NCI-H69 (cell line): ENCODE data around the gene HSP90AA1.

Experiments
- DNase-seq: peaks from one replicate; lab custom pipeline; 2025; lab: John Stamatoyannopoulos, UW

Gene HSP90AA1

DNA sequence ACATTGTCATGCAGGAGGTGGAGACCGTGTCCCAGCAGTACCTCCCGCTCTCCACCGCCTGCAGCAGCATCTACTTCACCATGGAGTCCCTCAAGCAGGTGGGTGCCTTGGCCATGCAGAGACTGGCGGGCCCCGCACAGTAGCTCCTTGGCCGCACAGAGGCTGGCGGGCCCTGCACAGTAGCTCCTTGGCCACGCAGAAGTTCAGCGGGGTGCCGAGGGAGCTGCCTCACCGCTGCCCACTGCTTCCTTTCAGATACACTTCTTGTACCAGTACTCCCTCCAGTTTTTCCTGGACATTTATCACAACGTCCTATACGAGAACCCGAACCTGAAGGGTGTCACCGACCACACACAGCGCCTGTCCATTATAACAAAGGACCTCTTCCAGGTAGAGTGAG is 47.7 kb downstream of the HSP90AA1 start:
- DNase-seq, result no peak

DNA sequence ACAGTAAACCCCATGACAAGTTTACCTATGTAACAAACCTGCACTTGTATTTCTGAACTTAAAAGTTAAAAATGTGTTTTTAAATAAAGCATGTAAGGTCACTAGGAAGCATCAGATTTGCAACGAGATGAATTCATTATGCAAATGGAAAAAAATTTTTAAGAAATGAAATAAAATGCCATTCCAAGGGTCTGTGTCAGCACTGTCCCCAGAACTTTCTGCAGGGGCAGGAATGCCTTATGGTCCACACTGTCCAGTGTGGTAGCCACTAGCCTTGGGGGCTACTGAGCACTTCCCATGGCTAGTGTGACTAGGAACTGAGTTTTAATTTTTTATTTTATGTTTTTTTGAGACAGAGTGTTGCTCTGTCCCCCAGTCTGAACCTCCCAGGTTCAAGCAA is 49.2 kb downstream of the HSP90AA1 start:
- no peak for DNase-seq

- no peak for DNase-seq
These were observed 50.9 kb downstream of the HSP90AA1 start for GRCh38 chr14:102035914-102036313.

GRCh38 chr14:102034301-102034700 is 52.5 kb downstream of the HSP90AA1 start:
- no peak for DNase-seq

DNA sequence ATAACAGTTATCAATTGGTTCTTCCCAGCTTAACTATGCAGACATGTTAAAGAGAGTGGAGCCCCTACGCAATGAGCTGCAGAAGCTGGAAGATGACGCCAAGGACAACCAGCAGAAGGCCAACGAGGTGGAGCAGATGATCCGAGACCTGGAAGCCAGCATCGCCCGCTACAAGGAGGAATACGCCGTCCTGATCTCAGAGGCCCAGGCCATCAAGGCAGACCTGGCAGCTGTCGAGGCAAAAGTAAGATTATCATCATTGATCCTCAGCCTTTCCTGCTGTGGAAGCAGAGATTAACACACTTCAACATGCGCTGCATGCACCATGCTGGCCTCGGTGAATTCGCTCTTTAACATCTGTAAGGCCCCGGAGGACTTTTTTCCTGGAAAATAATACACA is 53.6 kb downstream of the HSP90AA1 start:
- DNase-seq, result no peak
